ENCODE results near the gene ANKRD9. TPM values are rescaled to one million over a fixed set of nuclear protein-coding genes. Genes with fewer than 3 reads are reported as not detected.

ANKRD9 gene
- total and polyA plus RNA-seq, 2 of the 13 experiments (the other 11 are each of a cell fraction or from before 2014, with no cell fraction given) = 10.0 to 15.0 TPM

GRCh38 chr14:102516531-102517391 is 7.2 kb upstream of the ANKRD9 start (continued):
- TF ChIP-seq PAXIP1 (CRISPR knock-in tag; conservative IDR thresholded peaks at IDR 0.05) = peak; percentile 24; the same call in 1 of the 2 replicates
- peak; percentile 57; the same call in 1 of the 2 replicates for TF ChIP-seq IKZF5 (CRISPR knock-in tag; IDR thresholded peaks at IDR 0.05)
- peak; percentile 76 for TF ChIP-seq SAP130 (CRISPR knock-in tag; IDR thresholded peaks at IDR 0.05; ENCODE audit: low read depth)
- TF ChIP-seq ZNF577 (CRISPR knock-in tag; IDR thresholded peaks at IDR 0.05; ENCODE audit: borderline replicate concordance, low read depth) = no peak
- peak; percentile 79; the same call in 1 of the 2 replicates for TF ChIP-seq ZBTB7B (CRISPR knock-in tag; IDR thresholded peaks at IDR 0.05)
- peak; percentile 80; the same call in 1 of the 2 replicates for TF ChIP-seq ZNF800 (CRISPR knock-in tag; IDR thresholded peaks at IDR 0.05)
- peak; percentile 65 for TF ChIP-seq ZGPAT (CRISPR knock-in tag; IDR thresholded peaks at IDR 0.05)
- TF ChIP-seq CTCF (CRISPR knock-in tag; IDR thresholded peaks at IDR 0.05) = peak; percentile 64
- peak; percentile 89; the same call in 1 of the 2 replicates for TF ChIP-seq ZNF232 (CRISPR knock-in tag; IDR thresholded peaks at IDR 0.05; ENCODE audit: borderline replicate concordance)
- no peak for TF ChIP-seq HMGXB3 (CRISPR knock-in tag; IDR thresholded peaks at IDR 0.05; ENCODE audit: borderline replicate concordance)
